Neural cell (in vitro differentiated cells): ENCODE measurements around the gene EMILIN3. TPM values are rescaled to one million over a fixed set of nuclear protein-coding genes. Genes with fewer than 3 reads are reported as not detected.

ENCODE experiments used
- H2AFZ ChIP-seq: fragments of 200-600, 300-800 bp; sonication (generic), shearing (Covaris generic); 2 replicates; pipeline ENCODE4 v1.6.0; 2014; ENCODE audit warnings: low read depth, mild to moderate bottlenecking, antibody characterized with exemption, low read length, moderate library complexity
- H3F3A ChIP-seq: fragments of 200-600 bp; shearing (Covaris generic); 2 replicates; pipeline ENCODE4 v1.6.1; 2016; ENCODE audit warnings: mild to moderate bottlenecking, moderate library complexity, mixed read lengths, antibody characterized with exemption, low read length; ENCODE audit not compliant: insufficient read depth, poor library complexity, severe bottlenecking
- H3K27ac ChIP-seq: fragments of 200-600, 300-800 bp; sonication (generic), shearing (Covaris generic); 2 replicates; pipeline ENCODE4 v1.5.1; 2014; ENCODE audit warnings: mild to moderate bottlenecking, low read length, moderate library complexity
- H3K27me3 ChIP-seq: fragments of 300-800, 200-600 bp; sonication (generic), shearing (Covaris generic); 2 replicates; pipeline ENCODE4 v1.6.0; 2014; ENCODE audit warnings: mild to moderate bottlenecking, low read depth, low read length, moderate library complexity; ENCODE audit not compliant: insufficient read depth
- H3K36me3 ChIP-seq: fragments of 300-800, 200-600 bp; sonication (generic), shearing (Covaris generic); 2 replicates; pipeline ENCODE4 v1.5.1; 2014; ENCODE audit warnings: mild to moderate bottlenecking, antibody characterized with exemption, low read length, moderate library complexity; ENCODE audit not compliant: insufficient read depth
- H3K4me2 ChIP-seq: fragments of 300-800, 200-600 bp; sonication (generic), shearing (Covaris generic); 2 replicates; pipeline ENCODE4 v1.6.0; 2014; ENCODE audit warnings: mild to moderate bottlenecking, low read length
- H3K4me3 ChIP-seq: fragments of 300-800, 200-600 bp; sonication (generic), shearing (Covaris generic); 2 replicates; pipeline ENCODE4 v1.5.1; 2014; ENCODE audit warnings: mild to moderate bottlenecking, low read length, moderate library complexity
- H3K79me2 ChIP-seq: fragments of 200-600 bp; shearing (Covaris generic); replicated peaks from 2 replicates; pipeline ENCODE4 v1.6.0; 2014; ENCODE audit warnings: mild to moderate bottlenecking, low read length, moderate library complexity; ENCODE audit not compliant: insufficient read depth
- H3K9ac ChIP-seq: fragments of 300-800, 200-600 bp; sonication (generic), shearing (Covaris generic); 2 replicates; pipeline ENCODE4 v1.6.1; 2016; ENCODE audit warnings: mild to moderate bottlenecking, low read length, mixed read lengths
- H3K9me2 ChIP-seq: fragments of 200-600 bp; shearing (Covaris generic); 2 replicates; pipeline ENCODE4 v1.6.1; 2016; ENCODE audit warnings: mild to moderate bottlenecking, low read length, mixed read lengths; ENCODE audit not compliant: insufficient read depth
- H3K9me3 ChIP-seq: fragments of 200-600, 300-800 bp; sonication (generic), shearing (Covaris generic); 2 replicates; pipeline ENCODE4 v1.6.1; 2016; ENCODE audit warnings: mild to moderate bottlenecking, mixed run types, low read length, moderate library complexity, mixed read lengths
- H4K20me1 ChIP-seq: fragments of 200-600 bp; shearing (Covaris generic); 2 replicates; pipeline ENCODE4 v1.6.1; 2016; ENCODE audit warnings: mild to moderate bottlenecking, mixed run types; ENCODE audit not compliant: insufficient read depth
- CTCF ChIP-seq: fragments of 450-650 bp; IDR thresholded peaks from 2 replicates; pipeline ENCODE4 v1.5.1; 2014; ENCODE audit warnings: antibody characterized with exemption, mild to moderate bottlenecking, moderate library complexity; ENCODE audit not compliant: poor library complexity, severe bottlenecking
- EP300 ChIP-seq: fragments of 450-650 bp; conservative IDR thresholded peaks from 2 replicates; pipeline ENCODE4 v1.6.1; 2014; ENCODE audit warnings: antibody characterized with exemption, mild to moderate bottlenecking, moderate library complexity; ENCODE audit not compliant: poor library complexity, severe bottlenecking
- EZH2 ChIP-seq: fragments of 200-600, 300-800 bp; shearing (Covaris generic), sonication (generic); IDR thresholded peaks from 2 replicates; pipeline ENCODE4 v1.6.1; 2014; ENCODE audit warnings: antibody characterized with exemption, low read length, borderline replicate concordance, mild to moderate bottlenecking; ENCODE audit not compliant: insufficient read depth, poor library complexity, severe bottlenecking
- MXI1 ChIP-seq: fragments of 450-650 bp; conservative IDR thresholded peaks from 2 replicates; pipeline ENCODE4 v1.6.1; 2014; ENCODE audit warnings: antibody characterized with exemption, mild to moderate bottlenecking; ENCODE audit not compliant: poor library complexity, severe bottlenecking
- POLR2AphosphoS5 ChIP-seq: IDR thresholded peaks from 2 replicates; pipeline ENCODE4 v1.6.1; 2012
- RAD21 ChIP-seq: fragments of 450-650 bp; conservative IDR thresholded peaks from 2 replicates; pipeline ENCODE4 v1.6.1; 2014; ENCODE audit warnings: antibody characterized with exemption, mild to moderate bottlenecking, moderate library complexity
- REST ChIP-seq: IDR thresholded peaks from 2 replicates; pipeline ENCODE4 v1.6.1; 2012; ENCODE audit warnings: borderline replicate concordance
- SMC3 ChIP-seq: fragments of 450-650 bp; conservative IDR thresholded peaks from 2 replicates; pipeline ENCODE4 v1.6.1; 2014; ENCODE audit warnings: antibody characterized with exemption, mild to moderate bottlenecking, moderate library complexity; ENCODE audit not compliant: poor library complexity
- TAF1 ChIP-seq: IDR thresholded peaks from 2 replicates; pipeline ENCODE4 v1.6.1; 2012; ENCODE audit warnings: low read depth
- polyA plus RNA-seq: library from polyadenylated mRNA; depleted of rRNA; stranded (reverse); fragments of >200 nt; gene quantifications from 2 replicates; pipeline ENCODE4 v1.2.3, GENCODE V29; 2014

The EMILIN3 gene
- polyA plus RNA-seq, 1 donor from 2014 or later = 0.30 TPM

- TF ChIP-seq POLR2AphosphoS5 (no peak), MXI1 (no peak), REST (no peak), TAF1 (no peak), SMC3 (no peak), CTCF (no peak), EP300 (no peak), RAD21 (no peak)
- Histone ChIP-seq H3K4me3 (no peak overlapping the region), H3K79me2 (no peaks in the 10 kb centered on the region), H3K27me3 (no peaks in the 10 kb centered on the region), H3K4me2 (no peak overlapping the region), H3F3A (no peaks in the 10 kb centered on the region), H2AFZ (no peak overlapping the region), H4K20me1 (no peaks in the 10 kb centered on the region), H3K36me3 (no peaks in the 10 kb centered on the region), H3K9me2 (no peaks in the 10 kb centered on the region), H3K9me3 (no peaks in the 10 kb centered on the region), H3K9ac (no peak overlapping the region), H3K27ac (no peak overlapping the region)
These were observed 9.7 kb upstream of the EMILIN3 start for GRCh38 chr20:41376349-41376748.

GRCh38 chr20:41375846-41376245, 9.2 kb upstream of the EMILIN3 start:
- TF ChIP-seq TAF1 (no peak), EP300 (no peak), SMC3 (no peak), REST (no peak), RAD21 (no peak), MXI1 (no peak), POLR2AphosphoS5 (no peak), CTCF (no peak), EZH2 (no peak)
- Histone ChIP-seq H3K9me2 (no peaks in the 10 kb centered on the region), H3F3A (no peaks in the 10 kb centered on the region), H3K27ac (no peak overlapping the region), H2AFZ (no peak overlapping the region), H3K4me2 (no peak overlapping the region), H4K20me1 (no peaks in the 10 kb centered on the region), H3K27me3 (no peaks in the 10 kb centered on the region), H3K9ac (no peak overlapping the region), H3K79me2 (no peaks in the 10 kb centered on the region), H3K4me3 (no peak overlapping the region), H3K36me3 (no peaks in the 10 kb centered on the region), H3K9me3 (no peaks in the 10 kb centered on the region)
